Upper lobe of left lung (tissue), 4 donors: ENCODE measurements around the gene DQX1.

Source experiments
- POLR2A ChIP-seq, 4 donors: fragments of 450-650 bp; IDR thresholded peaks; one replicate each; pipeline ENCODE4 v1.5.1; 2016 to 2017; ENCODE audit warnings: antibody characterized with exemption in 4 of 4, mild to moderate bottlenecking in 2 of 4
- TF ChIP-seq, protein P1 (sequence below), 6 experiments: fragments of 450-650 bp in 4 of 6; fragments of 200-600 bp in 2 of 6; sonication (generic) in 2 of 6; IDR thresholded peaks; one replicate each; pipeline ENCODE4 v1.5.1; 2016 to 2019; ENCODE audit warnings: antibody characterized with exemption in 6 of 6

DNA sequence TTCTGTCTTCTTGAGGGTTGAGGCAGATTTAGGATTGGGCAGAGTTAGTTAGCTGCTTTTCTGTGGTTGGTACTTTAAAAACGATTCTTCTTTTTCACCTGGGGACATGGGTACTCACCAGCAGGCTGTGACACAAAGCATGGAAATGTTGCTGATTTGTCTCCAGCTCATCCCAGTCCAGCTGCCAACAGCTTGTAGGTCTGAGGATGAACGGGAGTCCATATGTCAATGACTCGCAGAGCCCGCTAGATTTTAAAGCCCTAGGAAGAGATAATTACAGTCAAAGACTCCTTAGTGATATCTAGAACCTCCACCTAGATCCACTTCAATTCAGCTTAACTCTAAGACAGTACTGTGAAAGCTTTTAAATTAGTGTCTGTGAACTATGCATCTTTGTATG, 49.3 kb upstream of the DQX1 start:
- TF ChIP-seq, protein P1, sequence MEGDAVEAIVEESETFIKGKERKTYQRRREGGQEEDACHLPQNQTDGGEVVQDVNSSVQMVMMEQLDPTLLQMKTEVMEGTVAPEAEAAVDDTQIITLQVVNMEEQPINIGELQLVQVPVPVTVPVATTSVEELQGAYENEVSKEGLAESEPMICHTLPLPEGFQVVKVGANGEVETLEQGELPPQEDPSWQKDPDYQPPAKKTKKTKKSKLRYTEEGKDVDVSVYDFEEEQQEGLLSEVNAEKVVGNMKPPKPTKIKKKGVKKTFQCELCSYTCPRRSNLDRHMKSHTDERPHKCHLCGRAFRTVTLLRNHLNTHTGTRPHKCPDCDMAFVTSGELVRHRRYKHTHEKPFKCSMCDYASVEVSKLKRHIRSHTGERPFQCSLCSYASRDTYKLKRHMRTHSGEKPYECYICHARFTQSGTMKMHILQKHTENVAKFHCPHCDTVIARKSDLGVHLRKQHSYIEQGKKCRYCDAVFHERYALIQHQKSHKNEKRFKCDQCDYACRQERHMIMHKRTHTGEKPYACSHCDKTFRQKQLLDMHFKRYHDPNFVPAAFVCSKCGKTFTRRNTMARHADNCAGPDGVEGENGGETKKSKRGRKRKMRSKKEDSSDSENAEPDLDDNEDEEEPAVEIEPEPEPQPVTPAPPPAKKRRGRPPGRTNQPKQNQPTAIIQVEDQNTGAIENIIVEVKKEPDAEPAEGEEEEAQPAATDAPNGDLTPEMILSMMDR (IDR thresholded peaks at IDR 0.05): no peak
- no peak for TF ChIP-seq POLR2A (IDR thresholded peaks at IDR 0.05)
